HG03460 (cell line): ENCODE results near the gene ITGB3.
"Not testable (repeated sequence)": the region's sequence is repeated elsewhere in the genome, so short reads cannot be mapped to it uniquely, and the experiment has no call there.

ENCODE experiments used
- ATAC-seq: cut with Tn5 transposase; IDR thresholded peaks from one replicate; pipeline ENCODE4 v1.9.1; 2021; ENCODE audit not compliant: unreplicated experiment

The ITGB3 gene

GRCh38 chr17:47243737-47244598, 9.7 kb upstream of the ITGB3 start:
- no peak for ATAC-seq

GRCh38 chr17:47244697-47245096, 8.9 kb upstream of the ITGB3 start:
- ATAC-seq, result no peak

GRCh38 chr17:47246120-47246519, 7.5 kb upstream of the ITGB3 start:
- ATAC-seq, result no peak

GRCh38 chr17:47250855-47251254, 2.8 kb upstream of the ITGB3 start:
- no peak for ATAC-seq

- no peak for ATAC-seq
These were observed 2.1 kb upstream of the ITGB3 start for GRCh38 chr17:47251421-47251940.

- no peak for ATAC-seq
These were observed 1.4 kb upstream of the ITGB3 start for GRCh38 chr17:47252209-47252608.

- no peak for ATAC-seq
These were observed 688 bp upstream of the ITGB3 start for GRCh38 chr17:47252766-47253512.

- ATAC-seq, result no peak
These were observed 846 bp downstream of the ITGB3 start for GRCh38 chr17:47254403-47254943.

- ATAC-seq, result no peak
These were observed 4.2 kb downstream of the ITGB3 start for GRCh38 chr17:47257651-47258339.

GRCh38 chr17:47262586-47262985, 9.0 kb downstream of the ITGB3 start:
- no peak for ATAC-seq

GRCh38 chr17:47264166-47264565, 10.5 kb downstream of the ITGB3 start:
- no peak for ATAC-seq

- ATAC-seq, result no peak
These were observed 12.4 kb downstream of the ITGB3 start for GRCh38 chr17:47265983-47266541.

GRCh38 chr17:47266782-47267181, 13.2 kb downstream of the ITGB3 start:
- ATAC-seq, result no peak

- no peak for ATAC-seq
These were observed 13.8 kb downstream of the ITGB3 start for GRCh38 chr17:47267354-47267828.

GRCh38 chr17:47268964-47269363, 15.3 kb downstream of the ITGB3 start:
- ATAC-seq, result not testable (repeated sequence)

- ATAC-seq, result not testable (repeated sequence)
These were observed 16.1 kb downstream of the ITGB3 start for GRCh38 chr17:47269561-47270280.

GRCh38 chr17:47270946-47271705, 17.5 kb downstream of the ITGB3 start:
- peak; percentile 54 for ATAC-seq

- ATAC-seq, result no peak
These were observed 18.9 kb downstream of the ITGB3 start for GRCh38 chr17:47272491-47272890.

- no peak for ATAC-seq
These were observed 19.6 kb downstream of the ITGB3 start for GRCh38 chr17:47273245-47273644.
